ENCODE measurements around the gene RPTOR.

GRCh38 chr17:80987941-80988461 lies 443.4 kb downstream of the RPTOR start:
- TF ChIP-seq CTCF (IDR thresholded peaks at IDR 0.05) (no peak), POLR2AphosphoS5 (IDR thresholded peaks at IDR 0.05) (no peak), EP300 (IDR thresholded peaks at IDR 0.05) (no peak), POLR2A (IDR thresholded peaks at IDR 0.05) (peak in 1 of 4 donors; percentile 53)

Data from upper lobe of left lung (tissue), 4 donors.